Prostate gland (tissue), 2 donors: ENCODE data around the gene IFNL2. TPM values are rescaled to one million over a fixed set of nuclear protein-coding genes. Genes with fewer than 3 reads are reported as not detected.

ENCODE experiments used
- DNase-seq: peaks from one replicate; pipeline ENCODE4 v3.0.0-alpha.2; 2019; ENCODE audit warnings: low spot score
- H3K27ac ChIP-seq, 2 donors: fragments of 200-600 bp; sonication (generic); 2 replicates each; pipeline ENCODE4 v1.5.1; 2017 to 2019
- H3K27me3 ChIP-seq: fragments of 200-600 bp; sonication (generic); replicated peaks from 2 replicates; pipeline ENCODE4 v1.5.1; 2019; ENCODE audit not compliant: insufficient read depth
- H3K36me3 ChIP-seq, 2 donors: fragments of 200-600 bp; sonication (generic); 1 replicate in 1 of 2; 2 replicates in 1 of 2; pipeline versions ENCODE4 v1.5.1 to v1.8.1; 2017 to 2019
- H3K4me1 ChIP-seq: fragments of 200-600 bp; sonication (generic); replicated peaks from 2 replicates; pipeline ENCODE4 v1.5.1; 2019
- H3K4me3 ChIP-seq, 2 donors: fragments of 200-600 bp; sonication (generic); 2 replicates each; pipeline ENCODE4 v1.5.1; 2017 to 2019
- H3K9me3 ChIP-seq: fragments of 200-600 bp; sonication (generic); 2 replicates; pipeline ENCODE4 v1.5.1; 2017
- CTCF ChIP-seq, 4 experiments: fragments of 200-600 bp in 2 of 4; fragments of 450-650 bp in 2 of 4; sonication (generic) in 2 of 4; IDR thresholded peaks; 1 replicate in 3 of 4; 2 replicates in 1 of 4; pipeline ENCODE4 v1.5.1; 2016 to 2019; ENCODE audit warnings: antibody characterized with exemption in 4 of 4, mild to moderate bottlenecking in 2 of 4, moderate library complexity in 2 of 4
- POLR2A ChIP-seq: fragments of 450-650 bp; IDR thresholded peaks from one replicate; pipeline ENCODE4 v1.6.1; 2016; ENCODE audit warnings: antibody characterized with exemption, mild to moderate bottlenecking
- POLR2AphosphoS5 ChIP-seq: sonication (generic); formaldehyde crosslinking; IDR thresholded peaks from one replicate; pipeline ENCODE4 v1.6.1; 2017; ENCODE audit warnings: antibody characterized with exemption
- WGBS: methylation state at CpG from one replicate; pipeline ENCODE4 v1.1.5; 2018; 5-methylcytosine and 5-hydroxymethylcytosine counted together
- intact Hi-C: fragments of 100-400 bp; cut with DNase I; formaldehyde crosslinking; loops from one replicate; pipeline ENCODE4 v1.14.2; 2022
- total RNA-seq, 2 donors: library from RNA; depleted of rRNA; stranded (reverse); fragments of >200 nt; gene quantifications; one replicate each; pipeline ENCODE4 v1.1.0, GENCODE V29; 2016

IFNL2 gene
- total RNA-seq, 2 donors from 2014 or later: not detected

- WGBS: 55% methylated on average over 3 of the region's 3 CpGs
- TF ChIP-seq POLR2AphosphoS5: no peak
- no peak for TF ChIP-seq POLR2A
- no peak for TF ChIP-seq CTCF (IDR thresholded peaks at IDR 0.05)
Measured at GRCh38 chr19:39251846-39252245, 16.4 kb upstream of the IFNL2 start.

GRCh38 chr19:39252458-39252857 lies 15.7 kb upstream of the IFNL2 start:
- H3K36me3 ChIP-seq: no peaks in the 10 kb centered on the region
- no peak overlapping the region for H3K4me3 ChIP-seq
- H3K9me3 ChIP-seq: no peaks in the 10 kb centered on the region
- TF ChIP-seq POLR2AphosphoS5 (no peak), POLR2A (no peak), CTCF (IDR thresholded peaks at IDR 0.05) (no peak)
- no peak overlapping the region for H3K27ac ChIP-seq
- no peaks in the 10 kb centered on the region for H3K4me1 ChIP-seq
- intact Hi-C loops: no loop called here
- peaks cover 6% of the 10 kb centered on the region for H3K27me3 ChIP-seq
- WGBS: 80% methylated on average over 3 of the region's 3 CpGs
- no peak for DNase-seq

More at GRCh38 chr19:39251846-39252245, 16.4 kb upstream of the IFNL2 start:
- no peak overlapping the region for H3K27ac ChIP-seq
- intact Hi-C loops: no loop called here
- H3K27me3 ChIP-seq: peaks cover 6% of the 10 kb centered on the region
- H3K4me3 ChIP-seq: no peak overlapping the region
- no peaks in the 10 kb centered on the region for H3K36me3 ChIP-seq
- H3K9me3 ChIP-seq: no peaks in the 10 kb centered on the region
- no peaks in the 10 kb centered on the region for H3K4me1 ChIP-seq
- DNase-seq: no peak

GRCh38 chr19:39253374-39254149 lies 14.6 kb upstream of the IFNL2 start:
- DNase-seq: no peak
- whole genome bisulfite sequencing: 78% methylated on average over 8 of the region's 8 CpGs
- Histone ChIP-seq H3K27ac (no peak overlapping the region), H3K36me3 (no peaks in the 10 kb centered on the region), H3K9me3 (no peaks in the 10 kb centered on the region), H3K4me3 (no peak overlapping the region), H3K4me1 (no peaks in the 10 kb centered on the region), H3K27me3 (peaks cover 2% of the 10 kb centered on the region)
- no peak for TF ChIP-seq CTCF (IDR thresholded peaks at IDR 0.05)
- TF ChIP-seq POLR2A: no peak
- TF ChIP-seq POLR2AphosphoS5: no peak
- intact Hi-C loops: no loop called here

GRCh38 chr19:39254531-39255345 lies 13.5 kb upstream of the IFNL2 start:
- intact Hi-C loops: no loop called here
- Histone ChIP-seq H3K9me3 (no peaks in the 10 kb centered on the region), H3K4me3 (no peak overlapping the region), H3K27ac (no peak overlapping the region), H3K4me1 (no peaks in the 10 kb centered on the region), H3K27me3 (no peaks in the 10 kb centered on the region), H3K36me3 (no peaks in the 10 kb centered on the region)
- 77% methylated on average over 29 of the region's 29 CpGs for WGBS
- no peak for TF ChIP-seq CTCF (IDR thresholded peaks at IDR 0.05)
- TF ChIP-seq POLR2A: no peak
- TF ChIP-seq POLR2AphosphoS5: no peak
- no peak for DNase-seq
